Psoas muscle (tissue), 8 donors: ENCODE measurements around the gene RPL10A. TPM values are rescaled to one million over a fixed set of nuclear protein-coding genes. Genes with fewer than 3 reads are reported as not detected.
A peak's percentile ranks its signal among the peaks of the same experiment; 100 is the strongest.

Experiments used
- ATAC-seq, 4 donors: fragments of 200-7000 bp; cut with Tn5 transposase; one replicate each; pipeline ENCODE4 v1.9.1; 2020; ENCODE audit warnings: moderate library complexity in 3 of 4, mild to moderate bottlenecking in 2 of 4
- DNase-seq, 2 donors: peaks; one replicate each; pipeline ENCODE4 v3.0.0-alpha.2; 2020
- H3K27ac ChIP-seq: fragments of 200-600 bp; one replicate; pipeline ENCODE4 v1.8.0; 2022
- H3K27me3 ChIP-seq, 3 donors: fragments of 200-600 bp in 1 of 3; one replicate each; pipeline versions ENCODE4 v1.6.1 to v1.8.0; 2013 to 2022; ENCODE audit warnings: low read length in 2 of 3, mild to moderate bottlenecking in 2 of 3, moderate library complexity in 1 of 3; ENCODE audit not compliant: insufficient read depth in 3 of 3
- H3K36me3 ChIP-seq, 2 donors: fragments of 200-600 bp in 1 of 2; one replicate each; pipeline versions ENCODE4 v1.6.1 to v1.8.0; 2013 to 2022; ENCODE audit warnings: low read depth in 1 of 2, mild to moderate bottlenecking in 1 of 2, moderate library complexity in 1 of 2; ENCODE audit not compliant: insufficient read depth in 1 of 2
- H3K4me1 ChIP-seq: fragments of 200-600 bp; one replicate; pipeline ENCODE4 v1.8.0; 2022
- H3K4me3 ChIP-seq: fragments of 200-600 bp; one replicate; pipeline ENCODE4 v1.8.0; 2022; ENCODE audit warnings: mild to moderate bottlenecking
- H3K9me3 ChIP-seq: fragments of 200-600 bp; one replicate; pipeline ENCODE4 v1.8.0; 2022
- WGBS, 3 donors: extraction: QIAGEN DNeasy Blood & Tissue Kit; methylation state at CpG; one replicate each; pipeline versions ENCODE4 v1.1.6 to v1.1.7; 2013; 5-methylcytosine and 5-hydroxymethylcytosine counted together
- intact Hi-C, 2 donors: fragments of 100-400 bp; cut with DNase I; formaldehyde crosslinking; loops; one replicate each; pipeline versions ENCODE4 v1.11.0 to v1.14.2; 2022
- long read RNA-seq, 2 donors: library from polyadenylated mRNA; unstranded; transcript quantifications; one replicate each; pipeline ENCODE4 v2.0.0, GENCODE V29; 2021
- polyA plus RNA-seq, 3 donors: library from polyadenylated mRNA; stranded (reverse); fragments of 200-250 nt; gene quantifications; one replicate each; pipeline ENCODE4 v1.2.3, GENCODE V29; 2013
- total RNA-seq, 4 donors: library from RNA; stranded (reverse); fragmentation: NEBNext Ultra II Directional in 2 of 4; extraction: Animal tissue kit (Norgen Biotek cat#: 25700) in 2 of 4; gene quantifications; one replicate each; pipeline versions ENCODE4 v1.2.1 to v1.2.4, GENCODE V29; 2021 to 2023
- TF ChIP-seq, protein P1 (sequence below): fragments of 200-600 bp; IDR thresholded peaks from one replicate; pipeline ENCODE4 v1.8.0; 2022; ENCODE audit warnings: antibody characterized with exemption
- donor health status: healthy with polysubstance abuse.
- donor health status: DM: no; HTN: no; CAD: no; lungs with moderate emphysema.
- donor health status: Bipolar disorder and iron deficiency.
- donor health status: healthy.
- donor health status: DM: yes; HTN: yes; CAD: no.
- donor health status: DM: no; HTN: no; CAD: no.
- donor health status: DM: no; HTN: no; CAD: no.
- donor health status: DM: yes; HTN: yes; CAD: no.

The RPL10A gene
- total RNA-seq = 100 to 1,000 TPM; 668 to 832 (median 736) TPM
- 1,000 to 10,000 TPM in 2 of 3 donors, 100 to 1,000 TPM in 1; 918 to 1,629 (median 1,240) TPM for polyA plus RNA-seq
- long read RNA-seq, donor 1, transcript RPL10A-204 (6 exons, 962 nt) = minor isoform, 5 of 208 reads
- long read RNA-seq, donor 1, transcript RPL10A-202 (5 exons, 1,063 nt) = minor isoform, 8 of 208 reads
- long read RNA-seq, donor 1, transcript RPL10A-203 (5 exons, 1,069 nt) = minor isoform, 10 of 208 reads
- long read RNA-seq, donor 1, transcript RPL10A-201 (6 exons, 716 nt) = major isoform, 169 of 208 reads
- long read RNA-seq, donor 1, partial matches to known transcripts = 8 of 208 reads
- long read RNA-seq, donor 1, other reads (novel, unspliced or antisense) = 8 of 208 reads
- long read RNA-seq, donor 2, transcript RPL10A-201 (6 exons, 716 nt) = major isoform, 465 of 518 reads
- long read RNA-seq, donor 2, transcript RPL10A-202 (5 exons, 1,063 nt) = minor isoform, 12 of 518 reads
- long read RNA-seq, donor 2, transcript RPL10A-203 (5 exons, 1,069 nt) = minor isoform, 5 of 518 reads
- long read RNA-seq, donor 2, transcript RPL10A-204 (6 exons, 962 nt) = minor isoform, 5 of 518 reads
- long read RNA-seq, donor 2, partial matches to known transcripts = 14 of 518 reads
- long read RNA-seq, donor 2, other reads (novel, unspliced or antisense) = 17 of 518 reads

DNA sequence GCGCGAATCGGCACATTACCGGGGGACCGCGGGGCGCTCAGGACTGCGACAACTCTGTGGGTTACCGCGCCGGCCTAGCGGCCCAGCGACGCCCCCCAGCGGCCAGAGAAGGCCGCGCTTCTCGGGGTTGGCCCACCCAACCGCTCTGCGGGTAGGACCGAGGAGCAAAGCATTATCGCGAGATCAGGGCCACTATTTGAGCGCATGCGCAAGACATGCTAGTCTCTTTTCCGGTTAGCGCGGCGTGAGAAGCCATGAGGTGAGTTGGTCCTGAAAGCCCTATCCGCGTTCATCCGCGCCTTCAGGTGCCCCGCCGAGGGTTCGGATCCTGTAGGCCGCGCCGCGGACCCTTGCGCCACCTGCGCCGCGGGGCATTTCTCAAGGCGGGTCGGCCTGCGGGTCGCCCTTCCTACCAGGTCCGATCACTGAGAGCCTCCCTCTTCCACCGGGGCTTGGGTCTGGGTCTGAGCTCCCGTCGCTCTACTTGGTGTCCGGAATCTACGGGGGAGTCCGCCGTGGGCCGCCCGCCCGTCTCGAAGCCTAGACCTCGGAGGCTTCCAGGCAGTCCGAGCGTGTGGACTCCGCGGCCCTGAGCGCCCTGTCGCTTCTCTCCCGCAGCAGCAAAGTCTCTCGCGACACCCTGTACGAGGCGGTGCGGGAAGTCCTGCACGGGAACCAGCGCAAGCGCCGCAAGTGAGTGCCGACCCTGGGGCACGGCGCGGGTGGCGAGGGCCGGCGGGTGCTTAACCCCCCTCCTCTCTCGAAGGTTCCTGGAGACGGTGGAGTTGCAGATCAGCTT lies at the start of gene RPL10A:
Gene RPL10A (plus strand): TSS at position 221 of the 799 bp plus-strand sequence. CDS start 34 bp downstream, at position 255.
- intact Hi-C loops = loop anchor here in 1 of 2 donors (1.0 to 5.0 kb wide), 2 partner anchors 126 to 171 kb away; partner anchors contain the start of genes DEF6 and PPARD
- peak; percentile 93 to 97 for DNase-seq
- TF ChIP-seq, protein P1, sequence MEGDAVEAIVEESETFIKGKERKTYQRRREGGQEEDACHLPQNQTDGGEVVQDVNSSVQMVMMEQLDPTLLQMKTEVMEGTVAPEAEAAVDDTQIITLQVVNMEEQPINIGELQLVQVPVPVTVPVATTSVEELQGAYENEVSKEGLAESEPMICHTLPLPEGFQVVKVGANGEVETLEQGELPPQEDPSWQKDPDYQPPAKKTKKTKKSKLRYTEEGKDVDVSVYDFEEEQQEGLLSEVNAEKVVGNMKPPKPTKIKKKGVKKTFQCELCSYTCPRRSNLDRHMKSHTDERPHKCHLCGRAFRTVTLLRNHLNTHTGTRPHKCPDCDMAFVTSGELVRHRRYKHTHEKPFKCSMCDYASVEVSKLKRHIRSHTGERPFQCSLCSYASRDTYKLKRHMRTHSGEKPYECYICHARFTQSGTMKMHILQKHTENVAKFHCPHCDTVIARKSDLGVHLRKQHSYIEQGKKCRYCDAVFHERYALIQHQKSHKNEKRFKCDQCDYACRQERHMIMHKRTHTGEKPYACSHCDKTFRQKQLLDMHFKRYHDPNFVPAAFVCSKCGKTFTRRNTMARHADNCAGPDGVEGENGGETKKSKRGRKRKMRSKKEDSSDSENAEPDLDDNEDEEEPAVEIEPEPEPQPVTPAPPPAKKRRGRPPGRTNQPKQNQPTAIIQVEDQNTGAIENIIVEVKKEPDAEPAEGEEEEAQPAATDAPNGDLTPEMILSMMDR = peak; percentile 92
- peak; percentile 88 to 90 (median 90) for ATAC-seq
- WGBS, 3 donors = 0 to 1% (median 0%) methylated on average over 63 to 86 of the region's 86 CpGs
- Histone ChIP-seq H3K27me3 (no peaks in the 10 kb centered on the region), H3K4me1 (peaks cover 20% of the 10 kb centered on the region), H3K4me3 (peak within 1 kb of the TSS; percentile 91), H3K9me3 (no peaks in the 10 kb centered on the region), H3K27ac (peak within 1 kb of the TSS; percentile 89), H3K36me3 (peaks cover 0 to 78% of the 10 kb centered on the region in 2 donors)

DNA sequence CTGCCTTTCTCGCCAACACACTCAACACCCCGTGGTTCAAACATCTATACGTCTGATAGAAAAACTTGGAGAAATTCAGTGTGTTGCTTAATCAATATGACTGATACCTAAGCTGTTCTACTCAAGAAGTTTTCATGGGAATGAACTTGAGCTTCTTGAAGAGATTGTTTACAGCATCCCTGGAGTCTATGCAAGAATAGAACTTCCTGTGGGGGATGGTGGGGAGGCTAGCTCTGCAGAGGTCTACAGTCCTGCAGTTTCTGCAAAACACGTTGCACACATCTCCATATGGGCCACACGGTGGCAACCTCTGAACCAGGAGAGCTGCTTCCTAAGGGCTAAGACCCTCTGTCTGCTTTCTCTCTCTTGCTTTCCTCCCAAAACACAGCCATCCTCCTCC lies 48.8 kb upstream of the RPL10A start:
- Histone ChIP-seq H3K4me1 (peaks cover 8% of the 10 kb centered on the region), H3K27me3 (no peaks in the 10 kb centered on the region), H3K9me3 (no peaks in the 10 kb centered on the region), H3K36me3 (peaks cover 11 to 55% of the 10 kb centered on the region in 2 donors), H3K27ac (no peak overlapping the region), H3K4me3 (no peak overlapping the region)
- no peak for ATAC-seq
- TF ChIP-seq, protein P1 = no peak
- intact Hi-C loops = no loop called here
- no peak for DNase-seq
- 64 to 74% (median 70%) methylated on average over 5 of the region's 5 CpGs for WGBS, 3 donors

DNA sequence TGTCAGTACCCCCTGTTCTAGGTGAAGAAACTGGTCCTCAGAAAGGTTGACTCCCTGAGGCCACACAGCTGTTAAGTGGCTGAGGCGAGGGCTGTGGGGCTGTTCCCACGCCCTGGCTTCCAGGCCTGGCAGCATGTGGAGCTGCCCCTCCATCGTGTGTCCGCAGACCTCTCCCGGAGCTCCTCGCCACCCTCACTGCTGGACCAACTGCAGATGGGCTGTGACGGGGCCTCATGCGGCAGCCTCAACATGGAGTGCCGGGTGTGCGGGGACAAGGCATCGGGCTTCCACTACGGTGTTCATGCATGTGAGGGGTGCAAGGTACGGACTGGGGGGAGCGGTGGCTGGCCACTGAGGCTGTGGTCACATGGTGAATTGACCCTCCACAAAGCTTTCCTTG lies 48.2 kb upstream of the RPL10A start:
- H3K4me3 ChIP-seq = no peak overlapping the region
- WGBS, 3 donors = 92 to 94% (median 94%) methylated on average over 14 of the region's 14 CpGs
- H3K27me3 ChIP-seq = no peaks in the 10 kb centered on the region
- no peaks in the 10 kb centered on the region for H3K9me3 ChIP-seq
- H3K4me1 ChIP-seq = peaks cover 3% of the 10 kb centered on the region
- TF ChIP-seq, protein P1 = no peak
- H3K36me3 ChIP-seq = peaks cover 14 to 60% of the 10 kb centered on the region in 2 donors
- DNase-seq = no peak
- ATAC-seq = no peak
- intact Hi-C loops = no loop called here
- no peak overlapping the region for H3K27ac ChIP-seq

DNA sequence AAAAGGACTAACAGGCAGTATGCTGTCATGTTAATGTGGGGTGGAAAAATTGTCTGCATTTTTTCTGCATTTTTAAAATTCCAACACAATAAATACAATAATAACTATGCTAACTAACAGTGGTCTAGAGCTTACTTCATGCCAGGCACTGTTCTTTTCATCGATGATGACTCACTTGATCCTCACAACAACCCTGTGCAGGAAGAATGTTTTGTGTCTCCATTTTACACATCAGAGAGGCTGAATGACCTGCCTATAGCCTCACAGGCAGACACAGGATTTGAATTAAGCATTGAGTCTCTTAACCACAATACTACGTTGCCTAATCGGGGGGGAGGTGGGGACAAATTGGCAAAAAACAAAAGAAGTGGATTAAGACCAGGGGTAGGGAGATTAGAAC lies 42.9 kb upstream of the RPL10A start:
- H3K27ac ChIP-seq = no peak overlapping the region
- intact Hi-C loops = no loop called here

More for the DNA sequence above, 42.9 kb upstream of the RPL10A start:
- 62 to 73% (median 65%) methylated on average over 3 of the region's 3 CpGs for WGBS, 3 donors
- no peak for DNase-seq
- no peak for ATAC-seq
- no peak overlapping the region for H3K4me3 ChIP-seq
- no peaks in the 10 kb centered on the region for H3K27me3 ChIP-seq
- no peaks in the 10 kb centered on the region for H3K4me1 ChIP-seq
- H3K9me3 ChIP-seq = no peaks in the 10 kb centered on the region
- TF ChIP-seq, protein P1 = no peak
- peaks cover 22 to 63% of the 10 kb centered on the region in 2 donors for H3K36me3 ChIP-seq
